CD4-positive, alpha-beta T cell (primary cell): ENCODE data around the gene PLEKHG1. TPM values are rescaled to one million over a fixed set of nuclear protein-coding genes. Genes with fewer than 3 reads are reported as not detected.

Experiments
- ATAC-seq: fragments of 200-7000 bp; cut with Tn5 transposase; one replicate; pipeline ENCODE4 v1.10.0; 2022; ENCODE audit warnings: mild to moderate bottlenecking; ENCODE audit not compliant: poor library complexity
- CTCF ChIA-PET: fragments of 350-600 bp; sonication (Branson Sonifier 250); formaldehyde crosslinking; loops from one replicate; lab custom pipeline; 2021; ENCODE audit warnings: antibody characterized with exemption, inconsistent platforms; lab: Charles Lee
- POLR2A ChIA-PET: fragments of 350-600 bp; sonication (Branson Sonifier 250); formaldehyde crosslinking; loops from one replicate; lab custom pipeline; 2021; ENCODE audit warnings: antibody characterized with exemption, inconsistent platforms; lab: Charles Lee
- DNase-seq, 14 experiments: peaks; one replicate each; pipeline ENCODE4 v3.0.0-alpha.2; 2013 to 2020; ENCODE audit warnings: mixed read lengths in 2 of 14
- H3K27ac ChIP-seq, 2 donors: one replicate each; pipeline versions ENCODE4 v1.5.1 to v1.7.0; 2013; ENCODE audit warnings: low read length in 2 of 2, low read depth in 1 of 2, mild to moderate bottlenecking in 1 of 2
- H3K27me3 ChIP-seq, 2 experiments: 1 replicate in 1 of 2; 2 replicates in 1 of 2; pipeline versions ENCODE4 v1.6.1 to v1.7.0; 2013; ENCODE audit warnings: low read length in 2 of 2, control low read depth in 1 of 2, mild to moderate bottlenecking in 1 of 2, moderate library complexity in 1 of 2; ENCODE audit not compliant: insufficient read depth in 2 of 2, control insufficient read depth in 1 of 2
- H3K36me3 ChIP-seq: one replicate; pipeline ENCODE4 v1.6.1; 2013; ENCODE audit warnings: low read length, control low read depth; ENCODE audit not compliant: insufficient read depth
- H3K4me1 ChIP-seq: one replicate; pipeline ENCODE4 v1.6.1; 2013; ENCODE audit warnings: low read length, control low read depth; ENCODE audit not compliant: insufficient read depth
- H3K4me3 ChIP-seq: one replicate; pipeline ENCODE4 v1.5.1; 2013; ENCODE audit warnings: mild to moderate bottlenecking, low read length, moderate library complexity
- H3K9me3 ChIP-seq, 2 experiments: 1 replicate in 1 of 2; 2 replicates in 1 of 2; pipeline versions ENCODE4 v1.6.1 to v1.7.0; 2013; ENCODE audit warnings: low read length in 2 of 2, mild to moderate bottlenecking in 2 of 2, control low read depth in 1 of 2, moderate library complexity in 1 of 2; ENCODE audit not compliant: control insufficient read depth in 1 of 2, insufficient read depth in 1 of 2
- H3K27ac Mint-ChIP-seq: one replicate; pipeline ENCODE4 v1.8.0; 2020; ENCODE audit warnings: mixed read lengths
- H3K27me3 Mint-ChIP-seq: one replicate; pipeline ENCODE4 v1.8.0; 2021; ENCODE audit warnings: mixed read lengths
- H3K36me3 Mint-ChIP-seq: one replicate; pipeline ENCODE4 v1.8.0; 2021; ENCODE audit warnings: low read depth, mixed read lengths
- H3K4me1 Mint-ChIP-seq: one replicate; pipeline ENCODE4 v1.8.0; 2021; ENCODE audit warnings: low read depth, mixed read lengths
- H3K4me3 Mint-ChIP-seq: one replicate; pipeline ENCODE4 v1.8.0; 2020; ENCODE audit warnings: mild to moderate bottlenecking, mixed read lengths
- H3K9me3 Mint-ChIP-seq: one replicate; pipeline ENCODE4 v1.8.0; 2020; ENCODE audit warnings: mixed read lengths
- CTCF ChIP-seq: fragments of 200-600 bp; IDR thresholded peaks from one replicate; pipeline ENCODE4 v1.8.0; 2022; ENCODE audit warnings: antibody characterized with exemption, mild to moderate bottlenecking
- intact Hi-C, 2 experiments: fragments of 100-400 bp; cut with DNase I in 1 of 2; cut with micrococcal nuclease in 1 of 2; formaldehyde crosslinking; loops; one replicate each; pipeline versions ENCODE4 v1.15.1 to v1.9.0; 2023 to 2025; cut with DNase I, micrococcal nuclease
- total RNA-seq, 174 experiments: library from RNA in 2 of 174; stranded (reverse) in 2 of 174; gene quantifications; one replicate each; pipeline ENCODE4 v1.2.3 and lab custom pipeline; 2021 to 2026

Gene PLEKHG1
- total RNA-seq, 2 experiments from 2014 or later = 1.5 to 1.8 TPM

GRCh38 chr6:150636808-150637207 lies 37.1 kb downstream of the PLEKHG1 start:
- Mint-ChIP-seq H3K27me3 (no peaks in the 10 kb centered on the region), H3K4me1 (peaks cover 37% of the 10 kb centered on the region), H3K9me3 (no peaks in the 10 kb centered on the region), H3K36me3 (no peaks in the 10 kb centered on the region), H3K27ac (no peak overlapping the region), H3K4me3 (no peak overlapping the region)
- ATAC-seq (no peak), DNase-seq (no peak)
- no peaks in the 10 kb centered on the region for H3K36me3 ChIP-seq
- H3K4me1 ChIP-seq = peaks cover 14% of the 10 kb centered on the region
- ChIA-PET POLR2A (no interaction called here), CTCF (interaction anchor here (0.7 kb wide), 1 partner anchor 30 kb away, joined by 3 read pairs; no protein-coding TSS in a partner anchor)
- H3K27me3 ChIP-seq = no peaks in the 10 kb centered on the region
- no peak for TF ChIP-seq CTCF
- no peak overlapping the region for H3K4me3 ChIP-seq
- no peaks in the 10 kb centered on the region for H3K9me3 ChIP-seq
- no peak overlapping the region for H3K27ac ChIP-seq
- intact Hi-C loops = no loop called here

- ATAC-seq = no peak
These were observed 37.6 kb downstream of the PLEKHG1 start for GRCh38 chr6:150637266-150637665.

GRCh38 chr6:150638267-150638666 lies 38.6 kb downstream of the PLEKHG1 start:
- no peak overlapping the region for H3K4me3 ChIP-seq
- H3K27me3 ChIP-seq = no peaks in the 10 kb centered on the region
- intact Hi-C loops = no loop called here
- ChIA-PET CTCF (no interaction called here), POLR2A (interaction anchor here (1.5 kb wide), 1 partner anchor 38 kb away, joined by 4 read pairs; no protein-coding TSS in a partner anchor)
- ATAC-seq (no peak), DNase-seq (no peak)
- Mint-ChIP-seq H3K4me3 (no peak overlapping the region), H3K36me3 (no peaks in the 10 kb centered on the region), H3K4me1 (peaks cover 23% of the 10 kb centered on the region), H3K27ac (no peak overlapping the region), H3K27me3 (no peaks in the 10 kb centered on the region), H3K9me3 (no peaks in the 10 kb centered on the region)
- TF ChIP-seq CTCF = no peak
- H3K9me3 ChIP-seq = no peaks in the 10 kb centered on the region
- H3K4me1 ChIP-seq = peaks cover 4% of the 10 kb centered on the region
- no peak overlapping the region for H3K27ac ChIP-seq
- H3K36me3 ChIP-seq = no peaks in the 10 kb centered on the region

More at GRCh38 chr6:150637266-150637665, 37.6 kb downstream of the PLEKHG1 start:
- H3K4me3 ChIP-seq = no peak overlapping the region
- H3K27me3 Mint-ChIP-seq = no peaks in the 10 kb centered on the region
- DNase-seq = no peak
- intact Hi-C loops = no loop called here
- H3K4me1 ChIP-seq = peaks cover 10% of the 10 kb centered on the region
- H3K9me3 Mint-ChIP-seq = no peaks in the 10 kb centered on the region
- no peaks in the 10 kb centered on the region for H3K36me3 ChIP-seq
- ChIA-PET POLR2A (no interaction called here), CTCF (interaction anchor here (0.7 kb wide), 1 partner anchor 29 kb away, joined by 3 read pairs; no protein-coding TSS in a partner anchor)
- H3K4me3 Mint-ChIP-seq = no peak overlapping the region
- H3K9me3 ChIP-seq = no peaks in the 10 kb centered on the region
- no peaks in the 10 kb centered on the region for H3K27me3 ChIP-seq
- H3K4me1 Mint-ChIP-seq = peaks cover 33% of the 10 kb centered on the region
- no peak for TF ChIP-seq CTCF
- no peaks in the 10 kb centered on the region for H3K36me3 Mint-ChIP-seq
- no peak overlapping the region for H3K27ac Mint-ChIP-seq
- H3K27ac ChIP-seq = no peak overlapping the region
